GM19351 (cell line): ENCODE measurements around the gene CEP55.

Experiments used
- ATAC-seq: cut with Tn5 transposase; IDR thresholded peaks from one replicate; pipeline ENCODE4 v1.9.1; 2021; ENCODE audit warnings: mild to moderate bottlenecking, moderate library complexity; ENCODE audit not compliant: unreplicated experiment

The CEP55 gene

DNA sequence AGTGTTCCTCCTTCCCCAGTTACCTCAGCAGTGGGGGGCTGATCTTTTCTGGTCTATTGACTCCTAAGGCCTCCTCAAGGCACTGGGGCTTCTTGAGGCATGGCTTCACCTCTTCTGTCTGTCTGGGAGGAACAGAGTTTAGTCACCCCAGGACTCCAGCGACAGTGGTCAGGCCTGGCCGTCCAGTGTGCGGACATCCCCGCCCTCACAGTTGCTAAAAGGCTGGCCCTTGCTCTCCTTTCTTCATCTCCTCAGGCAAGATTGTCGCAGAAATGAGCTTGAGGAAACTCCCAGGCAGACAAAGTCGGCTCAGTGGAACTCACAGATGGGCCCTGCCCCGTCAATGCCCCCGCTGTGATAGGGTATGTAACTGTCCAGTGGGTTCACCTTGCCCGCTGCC, 63.1 kb downstream of the CEP55 start:
- ATAC-seq: no peak

DNA sequence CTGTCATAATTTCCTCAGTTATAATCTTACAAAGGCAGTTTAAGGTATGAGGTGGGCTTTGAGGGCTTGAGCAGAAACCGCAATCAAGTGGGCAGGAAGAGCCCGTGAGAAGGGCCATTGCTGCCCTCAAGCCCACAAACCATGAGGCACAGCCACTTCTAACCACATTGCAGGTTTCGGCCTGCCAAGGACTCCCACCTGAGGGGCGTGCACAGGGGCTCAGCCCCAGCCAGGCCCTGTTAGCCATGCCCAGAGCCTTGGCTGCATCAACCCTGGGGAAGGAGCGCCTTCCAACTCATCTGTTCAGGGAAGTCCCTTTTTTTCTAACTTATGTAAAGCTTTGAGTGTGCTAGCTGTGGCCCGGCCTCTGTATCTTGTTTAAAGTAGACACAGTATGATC, 64.1 kb downstream of the CEP55 start:
- no peak for ATAC-seq

DNA sequence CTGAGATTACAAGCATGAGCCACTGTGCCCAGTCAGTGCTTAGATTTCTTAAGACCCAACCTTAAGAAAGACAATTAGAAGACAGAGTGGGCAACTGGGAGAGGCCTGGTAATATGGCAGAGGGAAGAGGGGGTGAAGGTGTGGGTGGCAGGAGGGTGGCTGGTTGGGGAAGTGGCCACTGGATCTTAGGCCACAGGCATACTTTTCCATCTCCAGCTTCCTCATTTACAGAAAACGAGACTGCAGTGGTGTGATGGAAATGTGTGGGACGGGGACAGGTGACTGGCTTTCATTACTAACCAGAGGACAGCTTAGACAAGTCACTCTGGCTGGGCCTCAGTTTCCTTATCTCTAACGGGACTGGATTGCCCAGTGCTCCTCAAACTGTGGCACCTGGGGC, 69.0 kb downstream of the CEP55 start:
- ATAC-seq: no peak

DNA sequence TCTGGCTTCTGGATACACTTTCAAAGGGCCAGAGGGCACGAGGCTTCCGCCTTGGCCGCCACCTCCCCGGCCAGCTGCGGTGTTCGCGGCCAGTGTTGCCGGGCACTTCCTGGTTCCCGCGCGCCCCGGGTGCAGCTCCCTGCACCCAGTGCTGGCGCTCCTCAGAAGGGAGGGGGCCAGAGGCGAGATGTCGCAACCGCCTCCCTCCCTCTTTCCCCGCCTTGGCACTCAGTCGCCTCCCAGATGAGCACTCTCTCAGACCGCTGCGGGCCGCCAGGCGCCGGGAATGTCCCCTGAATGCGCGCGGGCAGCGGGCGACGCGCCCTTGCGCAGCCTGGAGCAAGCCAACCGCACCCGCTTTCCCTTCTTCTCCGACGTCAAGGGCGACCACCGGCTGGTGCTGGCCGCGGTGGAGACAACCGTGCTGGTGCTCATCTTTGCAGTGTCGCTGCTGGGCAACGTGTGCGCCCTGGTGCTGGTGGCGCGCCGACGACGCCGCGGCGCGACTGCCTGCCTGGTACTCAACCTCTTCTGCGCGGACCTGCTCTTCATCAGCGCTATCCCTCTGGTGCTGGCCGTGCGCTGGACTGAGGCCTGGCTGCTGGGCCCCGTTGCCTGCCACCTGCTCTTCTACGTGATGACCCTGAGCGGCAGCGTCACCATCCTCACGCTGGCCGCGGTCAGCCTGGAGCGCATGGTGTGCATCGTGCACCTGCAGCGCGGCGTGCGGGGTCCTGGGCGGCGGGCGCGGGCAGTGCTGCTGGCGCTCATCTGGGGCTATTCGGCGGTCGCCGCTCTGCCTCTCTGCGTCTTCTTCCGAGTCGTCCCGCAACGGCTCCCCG, 70.2 kb downstream of the CEP55 start, which contains the start of gene FFAR4:
FFAR4 (plus strand) TSS at position 231 of the 842 bp plus-strand sequence; CDS start at position 287, 56 bp downstream.
- no peak for ATAC-seq

DNA sequence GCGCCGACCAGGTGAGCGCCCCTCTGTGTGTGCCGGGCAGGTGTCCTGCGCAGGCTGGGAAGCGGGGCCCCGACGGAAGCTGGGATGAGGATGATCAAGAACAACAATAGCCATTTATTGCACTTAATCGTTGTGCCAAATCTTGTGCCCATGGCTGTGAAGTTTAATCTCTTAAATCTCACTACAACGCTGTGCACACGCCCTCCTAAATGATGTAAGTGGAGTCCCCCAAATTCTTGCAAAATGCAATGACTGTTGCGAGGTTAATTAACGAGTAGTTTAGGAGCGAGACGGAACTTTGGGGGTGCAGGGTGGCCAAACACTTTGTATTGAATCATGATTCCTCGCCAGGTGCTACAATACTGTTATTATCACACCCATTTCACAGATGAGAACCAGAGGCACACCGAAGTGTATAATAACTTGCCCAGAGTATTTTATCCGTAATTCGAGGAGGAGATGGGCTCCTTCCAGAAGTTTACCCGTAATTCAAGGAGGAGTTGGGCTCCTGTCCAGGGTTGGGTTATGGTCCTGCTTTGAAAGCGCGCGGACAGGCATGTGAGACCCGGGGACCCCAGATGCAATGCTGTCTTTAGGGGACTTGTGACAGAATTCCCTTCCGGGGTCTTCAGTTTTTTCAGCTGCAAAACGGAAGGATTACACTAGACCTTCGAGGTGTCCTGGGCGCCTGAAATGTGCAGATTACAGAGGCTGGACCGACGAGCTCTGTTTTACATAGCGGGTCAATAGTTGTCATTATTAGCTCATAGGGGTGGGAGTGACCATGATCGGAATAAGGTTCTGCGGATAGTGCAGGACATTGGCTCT, 71.1 kb downstream of the CEP55 start:
- no peak for ATAC-seq

DNA sequence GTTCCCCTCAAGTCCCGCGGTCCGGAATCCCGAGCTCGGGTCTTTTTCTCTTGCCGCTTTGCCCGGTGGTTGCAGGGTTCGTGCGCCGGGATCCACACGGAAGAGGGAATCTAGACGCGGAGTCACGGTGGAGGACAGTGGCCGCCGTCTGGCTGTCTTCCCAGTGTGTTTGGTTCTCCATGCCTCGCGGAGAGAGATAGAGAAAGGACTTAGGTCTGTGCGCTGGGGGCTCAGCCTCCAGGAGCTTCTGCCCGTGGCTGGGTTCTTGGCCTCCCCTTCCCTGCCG, 71.6 kb downstream of the CEP55 start:
- no peak for ATAC-seq

DNA sequence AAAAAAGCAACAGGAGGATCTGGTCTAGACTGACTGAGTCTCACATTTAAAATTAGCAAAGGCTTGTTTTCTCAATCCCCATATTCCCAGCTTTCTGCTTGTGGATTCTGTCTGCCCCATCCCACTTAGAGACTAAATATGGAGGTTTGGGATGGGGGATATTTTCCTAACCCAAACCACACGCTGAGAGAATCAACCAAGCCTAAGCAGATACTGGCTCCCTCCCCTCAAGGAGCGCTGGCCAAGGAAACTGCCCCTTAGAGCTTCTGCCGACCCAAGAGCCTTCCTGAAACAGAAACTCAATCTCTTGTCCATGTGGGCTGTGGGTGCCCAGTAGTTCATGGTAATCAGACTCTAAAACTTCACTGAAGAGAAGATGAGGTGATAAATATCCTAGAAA, 74.0 kb downstream of the CEP55 start:
- ATAC-seq: no peak

DNA sequence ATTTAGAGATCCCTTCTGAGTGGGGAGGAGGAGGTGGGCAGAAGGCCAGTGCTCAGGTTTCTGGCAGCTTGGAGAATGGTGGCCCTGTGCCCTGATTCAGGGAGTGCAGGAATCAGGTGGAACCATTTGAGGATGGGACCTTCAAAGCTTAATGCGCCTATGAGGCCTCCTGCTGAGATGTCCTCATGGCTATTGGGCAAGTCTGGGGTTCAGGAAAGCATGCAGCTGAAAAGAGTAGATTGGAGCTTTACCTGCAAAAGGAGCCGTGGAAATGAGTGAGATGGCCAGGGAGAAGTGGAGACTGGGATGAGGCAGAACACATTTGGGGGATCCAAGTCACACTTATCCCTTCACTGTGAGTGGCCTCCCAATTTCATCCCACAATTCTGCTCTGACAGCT, 76.2 kb downstream of the CEP55 start:
- ATAC-seq: no peak

DNA sequence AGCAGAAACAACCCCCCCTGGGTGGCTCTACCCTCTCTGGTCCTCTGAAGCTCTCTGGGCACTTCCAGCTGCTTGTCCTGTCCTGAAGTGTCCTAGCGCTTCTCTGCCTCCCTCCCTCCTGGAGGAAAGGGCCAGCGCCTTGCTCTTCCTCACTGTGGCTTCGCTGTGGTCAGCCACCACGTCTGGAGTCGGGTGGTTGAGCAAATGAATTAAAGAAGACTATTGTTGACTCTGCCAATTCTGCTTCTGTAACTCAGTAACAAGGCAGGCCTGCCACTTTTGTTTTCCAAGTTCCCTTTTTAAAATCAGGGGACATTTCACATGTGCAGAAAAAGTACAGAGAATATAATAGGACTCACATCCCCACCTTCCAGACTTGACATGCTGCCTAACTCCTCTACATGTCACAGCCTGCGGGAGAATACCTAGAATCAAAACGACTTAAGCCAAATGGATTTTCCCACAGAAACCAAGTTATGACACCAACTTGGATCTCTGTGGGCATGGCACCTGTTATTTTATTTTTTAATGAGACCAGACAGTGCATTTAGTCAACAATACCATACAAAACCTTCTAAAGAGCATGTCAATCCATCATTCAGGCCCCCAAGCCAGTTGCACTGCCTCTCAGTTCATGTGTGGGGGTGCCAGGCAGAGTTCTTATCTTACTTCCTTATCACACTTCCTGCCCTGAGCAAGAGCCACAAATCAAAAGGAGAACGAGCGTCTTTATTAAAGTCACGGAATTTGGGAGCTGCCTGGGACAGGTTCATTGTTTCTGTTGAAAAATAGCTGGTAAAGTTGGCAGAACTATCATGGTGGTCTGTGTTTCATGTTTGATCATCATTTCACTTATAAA, 76.9 kb downstream of the CEP55 start:
- no peak for ATAC-seq

DNA sequence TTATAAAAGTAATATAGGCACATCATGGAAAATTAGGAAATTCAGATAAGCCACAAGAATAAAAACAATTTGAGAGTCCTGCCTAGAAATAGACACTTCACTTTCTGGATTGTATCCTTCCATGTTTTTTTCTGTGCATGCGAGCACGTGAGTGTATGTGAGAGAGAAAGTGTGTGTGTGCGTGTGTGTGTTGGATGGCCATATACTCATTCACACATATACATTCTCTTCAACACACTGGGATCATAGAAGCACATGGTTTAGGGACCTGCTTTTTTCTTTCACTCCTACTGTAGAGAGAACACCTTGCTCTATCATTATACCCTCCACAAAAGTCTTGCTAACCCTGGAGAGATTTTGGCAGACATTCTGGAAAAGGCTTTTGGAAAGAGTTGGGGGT, 77.5 kb downstream of the CEP55 start:
- ATAC-seq: no peak

DNA sequence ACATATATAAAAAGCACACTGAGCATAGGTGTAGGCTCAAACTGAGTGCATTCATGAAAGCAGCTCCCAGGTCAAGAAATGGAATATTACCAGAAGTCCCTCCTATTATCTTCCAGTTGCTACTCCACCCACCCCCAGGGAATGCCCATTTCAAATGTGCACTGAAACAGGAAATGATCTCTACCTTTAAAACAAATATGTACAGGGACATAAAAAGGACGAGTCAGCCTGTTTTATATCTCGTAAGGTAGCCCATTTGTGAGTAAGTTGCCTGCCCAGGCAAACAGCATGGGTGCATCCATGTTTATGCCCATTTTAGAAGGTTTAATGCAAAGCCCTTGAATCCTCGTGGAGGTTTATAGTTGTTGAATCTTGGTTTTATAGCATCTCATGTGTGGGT, 80.5 kb downstream of the CEP55 start:
- no peak for ATAC-seq

DNA sequence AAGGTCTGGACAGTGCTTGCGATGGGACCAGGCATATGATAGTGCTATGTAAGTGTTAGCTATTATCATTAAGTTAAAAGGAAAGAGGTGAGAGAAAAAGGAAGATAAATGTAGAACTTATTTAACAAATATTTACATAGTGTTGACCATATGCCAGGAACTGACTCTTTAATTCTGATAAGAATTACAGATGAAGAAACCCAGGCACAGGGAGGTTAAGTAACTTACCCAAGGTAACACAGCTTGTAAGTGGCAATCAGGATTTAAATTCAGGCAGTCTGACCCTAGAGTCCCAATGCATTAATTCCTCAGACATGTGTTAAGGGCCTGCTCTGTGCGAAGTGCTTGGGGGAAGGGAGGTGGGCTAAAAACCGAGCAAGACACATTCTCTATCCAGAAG, 81.2 kb downstream of the CEP55 start:
- ATAC-seq: no peak
